Activated naive CD4-positive, alpha-beta T cell treated with anti-CD3 and anti-CD28 coated beads, Interleukin-2, amount 50 U/mL, for 72 hours (primary cell): ENCODE results near the gene CCDC71L. TPM values are rescaled to one million over a fixed set of nuclear protein-coding genes. Genes with fewer than 3 reads are reported as not detected.

Source experiments
- ATAC-seq, 2 donors: fragments of 150-1000 bp; cut with Tn5 transposase; 2 replicates each; pipeline ENCODE4 v1.10.0; 2021; ENCODE audit warnings: mild to moderate bottlenecking in 2 of 2, moderate library complexity in 2 of 2
- DNase-seq, 2 donors: peaks; one replicate each; pipeline ENCODE4 v3.0.0; 2021 to 2022; ENCODE audit warnings: low spot score in 2 of 2
- H3K27ac Mint-ChIP-seq, 2 donors: one replicate each; pipeline ENCODE4 v1.8.0; 2022; ENCODE audit warnings: mild to moderate bottlenecking in 2 of 2, mixed read lengths in 2 of 2
- H3K36me3 Mint-ChIP-seq, 2 donors: one replicate each; pipeline ENCODE4 v1.8.0; 2022; ENCODE audit warnings: mixed read lengths in 2 of 2
- H3K9me3 Mint-ChIP-seq, 2 donors: one replicate each; pipeline ENCODE4 v1.8.0; 2022; ENCODE audit warnings: mixed read lengths in 2 of 2
- total RNA-seq, 2 donors: library from RNA; stranded (reverse); gene quantifications; one replicate each; pipeline ENCODE4 v1.2.3, GENCODE V29; 2022

The CCDC71L gene
- total RNA-seq, 2 donors from 2014 or later, result 10.4 to 11.4 TPM

GRCh38 chr7:106668861-106669524 lies 8.0 kb upstream of the CCDC71L start:
- ATAC-seq, result no peak
- H3K27ac Mint-ChIP-seq, result no peak overlapping the region
- peaks cover 5 to 9% of the 10 kb centered on the region in 2 donors for H3K9me3 Mint-ChIP-seq
- no peak for DNase-seq
- peaks cover 0 to 15% of the 10 kb centered on the region in 2 donors for H3K36me3 Mint-ChIP-seq

- ATAC-seq (no peak), DNase-seq (no peak)
- no peak overlapping the region for H3K27ac Mint-ChIP-seq
- H3K36me3 Mint-ChIP-seq, result peaks cover 0 to 8% of the 10 kb centered on the region in 2 donors
- peaks cover 5 to 6% of the 10 kb centered on the region in 2 donors for H3K9me3 Mint-ChIP-seq
Measured at GRCh38 chr7:106666353-106666752, 5.4 kb upstream of the CCDC71L start.

- DNase-seq, result no peak
- H3K36me3 Mint-ChIP-seq, result peaks cover 6 to 18% of the 10 kb centered on the region in 2 donors
- H3K9me3 Mint-ChIP-seq, result peaks cover 0 to 5% of the 10 kb centered on the region in 2 donors
- H3K27ac Mint-ChIP-seq, result no peak overlapping the region
- no peak for ATAC-seq
Measured at GRCh38 chr7:106664343-106664742, 3.4 kb upstream of the CCDC71L start.

- Mint-ChIP-seq H3K36me3 (peaks cover 7 to 13% of the 10 kb centered on the region in 2 donors), H3K27ac (peak overlapping the region; percentile 36 to 82), H3K9me3 (peaks cover 0 to 5% of the 10 kb centered on the region in 2 donors)
- ATAC-seq (peak; percentile 71 to 75), DNase-seq (peak; percentile 86 to 90)
Measured at GRCh38 chr7:106659963-106660861, 746 bp downstream of the CCDC71L start.

GRCh38 chr7:106659166-106659962 lies 1.6 kb downstream of the CCDC71L start:
- H3K36me3 Mint-ChIP-seq, result peaks cover 7 to 13% of the 10 kb centered on the region in 2 donors
- peak overlapping the region; percentile 53 to 82 for H3K27ac Mint-ChIP-seq
- no peak for ATAC-seq
- DNase-seq, result no peak
- peaks cover 0 to 5% of the 10 kb centered on the region in 2 donors for H3K9me3 Mint-ChIP-seq

- ATAC-seq (no peak), DNase-seq (no peak)
- peaks cover 0 to 5% of the 10 kb centered on the region in 2 donors for H3K9me3 Mint-ChIP-seq
- H3K36me3 Mint-ChIP-seq, result peaks cover 7 to 13% of the 10 kb centered on the region in 2 donors
- peak overlapping the region in 1 of 2 donors; percentile 82 for H3K27ac Mint-ChIP-seq
Measured at GRCh38 chr7:106658316-106659165, 2.4 kb downstream of the CCDC71L start.

DNA sequence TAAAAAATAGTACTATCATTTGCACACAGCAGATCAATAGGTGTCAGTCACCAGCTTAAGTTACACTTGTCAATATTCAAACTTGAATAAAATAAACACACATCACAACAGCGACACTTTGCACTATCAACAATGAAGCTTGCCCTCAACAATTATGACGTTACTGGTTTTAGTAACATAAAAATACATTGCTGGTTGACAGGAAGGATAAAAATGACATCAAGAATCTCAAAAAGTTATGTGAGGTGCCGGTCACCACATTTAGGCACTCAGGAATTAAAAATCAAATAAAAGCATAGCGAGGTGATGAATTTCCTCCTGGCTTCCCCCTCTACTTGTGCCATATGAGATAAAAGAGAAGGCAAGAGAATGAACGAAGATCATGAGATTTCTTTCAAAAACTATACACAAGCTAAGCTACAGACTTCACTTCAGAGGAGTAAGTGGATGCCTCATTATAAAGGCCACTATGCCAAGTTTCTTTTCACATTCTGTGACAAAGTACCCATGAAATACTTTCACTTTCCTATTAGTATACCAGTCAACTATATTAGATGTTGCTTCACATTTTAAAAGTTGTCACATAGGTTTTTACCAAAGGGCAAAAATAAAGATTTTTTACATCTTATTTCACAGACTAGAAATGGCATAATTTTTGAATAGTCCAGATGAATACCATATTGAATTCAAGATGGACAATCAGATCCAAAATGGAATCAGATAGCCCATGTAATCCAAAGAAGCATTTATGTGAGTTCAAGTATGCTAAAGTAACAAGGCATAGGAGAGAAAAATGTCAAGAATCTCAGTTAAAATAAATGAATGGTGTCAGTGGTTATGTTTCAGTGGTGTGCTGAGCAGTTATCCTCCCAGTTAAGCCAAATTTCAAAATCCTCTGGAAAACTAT lies 3.6 kb downstream of the CCDC71L start:
- Mint-ChIP-seq H3K36me3 (peaks cover 7 to 13% of the 10 kb centered on the region in 2 donors), H3K27ac (peak overlapping the region in 1 of 2 donors; percentile 53), H3K9me3 (peaks cover 0 to 5% of the 10 kb centered on the region in 2 donors)
- ATAC-seq, result no peak
- DNase-seq, result no peak

GRCh38 chr7:106655703-106656498 lies 5.1 kb downstream of the CCDC71L start:
- Mint-ChIP-seq H3K36me3 (peaks cover 7% of the 10 kb centered on the region in 2 donors), H3K27ac (no peak overlapping the region), H3K9me3 (no peaks in the 10 kb centered on the region)
- DNase-seq (no peak), ATAC-seq (no peak)

DNA sequence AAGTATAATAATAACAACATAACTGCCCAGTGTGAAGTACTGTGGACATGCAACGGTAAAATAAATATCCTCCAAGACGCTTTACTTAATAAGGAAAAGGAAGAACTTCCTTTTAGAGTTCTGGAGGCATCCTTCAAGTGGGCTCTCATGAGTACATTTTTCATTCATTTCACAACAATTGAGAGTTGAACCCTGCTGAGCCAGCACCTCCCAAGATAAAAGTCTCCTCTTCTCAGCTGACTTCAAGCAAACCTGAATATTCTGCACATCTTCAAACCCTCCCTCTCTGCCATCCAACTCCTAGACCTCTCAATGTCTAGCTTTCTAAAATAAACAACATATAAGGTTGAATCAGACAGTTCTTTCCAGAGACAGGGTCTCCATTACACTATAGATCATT lies 7.5 kb downstream of the CCDC71L start:
- Mint-ChIP-seq H3K36me3 (no peaks in the 10 kb centered on the region), H3K27ac (no peak overlapping the region), H3K9me3 (no peaks in the 10 kb centered on the region)
- ATAC-seq (no peak), DNase-seq (no peak)

GRCh38 chr7:106652909-106653308 lies 8.0 kb downstream of the CCDC71L start:
- DNase-seq, result no peak
- Mint-ChIP-seq H3K36me3 (no peaks in the 10 kb centered on the region), H3K9me3 (no peaks in the 10 kb centered on the region), H3K27ac (peak overlapping the region in 1 of 2 donors; percentile 12)
- no peak for ATAC-seq

- Mint-ChIP-seq H3K9me3 (no peaks in the 10 kb centered on the region), H3K36me3 (no peaks in the 10 kb centered on the region), H3K27ac (no peak overlapping the region)
- DNase-seq, result no peak
- no peak for ATAC-seq
Measured at GRCh38 chr7:106652092-106652491, 8.9 kb downstream of the CCDC71L start.

GRCh38 chr7:106646256-106646655 lies 14.7 kb downstream of the CCDC71L start:
- ATAC-seq (no peak), DNase-seq (no peak)
- H3K9me3 Mint-ChIP-seq, result peaks cover 0 to 5% of the 10 kb centered on the region in 2 donors
- H3K27ac Mint-ChIP-seq, result no peak overlapping the region
- peaks cover 0 to 6% of the 10 kb centered on the region in 2 donors for H3K36me3 Mint-ChIP-seq

- Mint-ChIP-seq H3K36me3 (peaks cover 0 to 6% of the 10 kb centered on the region in 2 donors), H3K27ac (no peak overlapping the region), H3K9me3 (peaks cover 0 to 5% of the 10 kb centered on the region in 2 donors)
- DNase-seq (no peak), ATAC-seq (no peak)
Measured at GRCh38 chr7:106644999-106645398, 16.0 kb downstream of the CCDC71L start.

DNA sequence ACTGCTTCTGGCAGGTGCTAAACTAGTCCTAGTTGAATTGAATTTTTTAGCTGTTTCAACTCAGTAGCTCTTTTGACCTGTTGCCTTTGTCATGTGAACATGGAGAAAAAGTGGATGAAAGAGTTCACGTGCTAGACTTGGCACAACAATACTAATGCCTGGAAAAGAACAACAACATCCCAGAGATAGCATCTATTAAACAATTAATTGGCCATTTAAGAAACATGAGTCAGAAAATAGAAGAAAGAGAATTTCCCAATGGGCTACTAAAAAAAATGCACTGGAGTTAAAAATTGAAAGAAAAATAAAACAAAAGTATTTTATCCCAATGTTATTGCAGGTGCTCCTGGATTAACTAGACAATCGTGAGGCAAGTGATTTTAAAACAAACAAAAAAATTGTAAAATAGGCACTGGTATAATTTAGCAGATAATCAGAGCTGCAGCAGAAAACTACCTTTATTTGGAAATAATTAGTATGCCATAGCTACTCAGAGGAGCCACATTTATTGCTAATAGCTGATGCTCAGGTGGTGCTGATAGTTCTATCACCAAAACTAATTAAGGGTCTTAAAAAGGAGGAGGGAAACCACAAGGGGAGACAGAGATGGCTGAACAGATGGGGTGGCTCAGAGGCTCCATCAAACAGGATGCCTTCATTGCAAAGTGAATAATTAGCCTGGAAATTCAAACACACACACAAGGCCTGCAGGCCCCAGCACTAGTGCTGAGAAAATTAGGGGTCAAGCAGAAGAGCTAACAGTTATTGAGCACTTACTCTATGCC lies 17.6 kb downstream of the CCDC71L start:
- peaks cover 0 to 6% of the 10 kb centered on the region in 2 donors for H3K36me3 Mint-ChIP-seq
- DNase-seq (no peak), ATAC-seq (no peak)
- peaks cover 0 to 5% of the 10 kb centered on the region in 2 donors for H3K9me3 Mint-ChIP-seq
- no peak overlapping the region for H3K27ac Mint-ChIP-seq
